Hepatocyte (in vitro differentiated cells): ENCODE data around the gene TUBE1. TPM values are rescaled to one million over a fixed set of nuclear protein-coding genes. Genes with fewer than 3 reads are reported as not detected.

Experiments used
- DNase-seq: peaks from one replicate; pipeline ENCODE4 v3.0.0-alpha.2; 2016; ENCODE audit warnings: low spot score
- H2AFZ ChIP-seq: fragments of 200-600 bp; sonication (generic); 2 replicates; pipeline ENCODE4 v1.6.0; 2016; ENCODE audit warnings: antibody characterized with exemption, mild to moderate bottlenecking
- H3K27ac ChIP-seq: fragments of 200-600 bp; sonication (generic); 2 replicates; pipeline ENCODE4 v1.5.1; 2016; ENCODE audit warnings: mild to moderate bottlenecking
- H3K27me3 ChIP-seq: fragments of 200-600 bp; sonication (generic); 2 replicates; pipeline ENCODE4 v1.6.1; 2016
- H3K36me3 ChIP-seq: fragments of 200-600 bp; sonication (generic); replicated peaks from 2 replicates; pipeline ENCODE4 v1.5.1; 2016; ENCODE audit warnings: low read depth; ENCODE audit not compliant: insufficient read depth
- H3K4me1 ChIP-seq: fragments of 200-600 bp; sonication (generic); 2 replicates; pipeline ENCODE4 v1.5.1; 2016; ENCODE audit warnings: mild to moderate bottlenecking, moderate library complexity; ENCODE audit not compliant: insufficient read depth
- H3K4me2 ChIP-seq: fragments of 200-600 bp; sonication (generic); 2 replicates; pipeline ENCODE4 v1.6.0; 2016
- H3K4me3 ChIP-seq: fragments of 200-600 bp; sonication (generic); 2 replicates; pipeline ENCODE4 v1.5.1; 2016; ENCODE audit warnings: mild to moderate bottlenecking
- H3K79me2 ChIP-seq: fragments of 200-600 bp; sonication (generic); 2 replicates; pipeline ENCODE4 v1.6.0; 2017; ENCODE audit warnings: mild to moderate bottlenecking
- H3K9me2 ChIP-seq: fragments of 200-600 bp; sonication (generic); replicated peaks from 2 replicates; pipeline ENCODE4 v1.6.0; 2017; ENCODE audit warnings: mild to moderate bottlenecking; ENCODE audit not compliant: insufficient read depth
- H3K9me3 ChIP-seq: fragments of 200-600 bp; sonication (generic); 2 replicates; pipeline ENCODE4 v1.5.1; 2016; ENCODE audit warnings: low read depth, mild to moderate bottlenecking
- H4K20me1 ChIP-seq: fragments of 200-600 bp; sonication (generic); 2 replicates; pipeline ENCODE4 v1.6.0; 2016; ENCODE audit warnings: mild to moderate bottlenecking; ENCODE audit not compliant: insufficient read depth, poor library complexity, severe bottlenecking
- CTCF ChIP-seq: fragments of 200-600 bp; sonication (generic); IDR thresholded peaks from 2 replicates; pipeline ENCODE4 v1.5.1; 2016; ENCODE audit warnings: antibody characterized with exemption, mild to moderate bottlenecking; ENCODE audit not compliant: poor library complexity
- EZH2 ChIP-seq: fragments of 200-600 bp; sonication (generic); IDR thresholded peaks from 2 replicates; pipeline ENCODE4 v1.6.1; 2016; ENCODE audit warnings: antibody characterized with exemption, mild to moderate bottlenecking, borderline replicate concordance
- EZH2phosphoT487 ChIP-seq: fragments of 200-600 bp; sonication (generic); IDR thresholded peaks from one replicate; pipeline ENCODE4 v1.6.1; 2018; ENCODE audit warnings: antibody characterized with exemption, mild to moderate bottlenecking, low read depth, moderate library complexity; ENCODE audit not compliant: unreplicated experiment, severe bottlenecking
- WGBS: methylation state at CpG from one replicate; pipeline ENCODE4 v1.1.6; 2016; ENCODE audit warnings: low lambda C conversion rate; ENCODE audit errors: missing lambda C conversion rate; 5-methylcytosine and 5-hydroxymethylcytosine counted together
- polyA plus RNA-seq: library from polyadenylated mRNA; unstranded; fragments of >200 nt; fragmentation: Nextera tagmentation; extraction: Ambion mirVana; gene quantifications from 2 replicates; pipeline ENCODE4 v1.2.1, GENCODE V29; 2016
- total RNA-seq: library from RNA; depleted of rRNA; stranded (reverse); fragments of >200 nt; gene quantifications from 2 replicates; pipeline ENCODE4 v1.2.3, GENCODE V29; 2014

TUBE1 gene
- 20.3 and 20.4 TPM in 2 replicates for total RNA-seq
- polyA plus RNA-seq = 9.1 and 14.4 TPM in 2 replicates

GRCh38 chr6:112087136-112087911, at the start of gene TUBE1, which contains the start of gene FAM229B:
Gene TUBE1, minus strand, starts transcription at chr6:112087482. Its CDS starts 48 bp downstream, at chr6:112087434.
Gene FAM229B, plus strand, starts transcription at chr6:112087591. Its CDS starts 11,693 bp downstream, at chr6:112099284.
- no peaks in the 10 kb centered on the region for H3K4me1 ChIP-seq
- WGBS = 1% methylated on average over 60 of the region's 60 CpGs

GRCh38 chr6:112130878-112131277, 43.6 kb upstream of the TUBE1 start:
- no peak for TF ChIP-seq CTCF
- no peak for TF ChIP-seq EZH2
- no peak for TF ChIP-seq EZH2phosphoT487
- H3K79me2 ChIP-seq = no peaks in the 10 kb centered on the region
- no peaks in the 10 kb centered on the region for H4K20me1 ChIP-seq
- no peaks in the 10 kb centered on the region for H3K4me1 ChIP-seq
- DNase-seq = no peak
- H3K9me3 ChIP-seq = no peaks in the 10 kb centered on the region
- H3K27me3 ChIP-seq = no peaks in the 10 kb centered on the region
- 81% methylated on average over 3 of the region's 3 CpGs for WGBS
- H3K36me3 ChIP-seq = no peaks in the 10 kb centered on the region
- H3K4me2 ChIP-seq = no peak overlapping the region
- no peaks in the 10 kb centered on the region for H3K9me2 ChIP-seq
- no peak overlapping the region for H2AFZ ChIP-seq
- H3K27ac ChIP-seq = no peak overlapping the region
- no peak overlapping the region for H3K4me3 ChIP-seq

More at GRCh38 chr6:112087136-112087911, at the start of gene TUBE1, which contains the start of gene FAM229B:
- Histone ChIP-seq H4K20me1 (no peaks in the 10 kb centered on the region), H3K9me3 (no peaks in the 10 kb centered on the region), H3K27ac (peak within 1 kb of the TSS; percentile 68), H3K4me2 (peak within 1 kb of the TSS; percentile 79), H3K9me2 (no peaks in the 10 kb centered on the region), H3K4me3 (peak within 1 kb of the TSS; percentile 73), H3K36me3 (no peaks in the 10 kb centered on the region), H2AFZ (peak within 1 kb of the TSS; percentile 86), H3K79me2 (peaks cover 4% of the 10 kb centered on the region), H3K27me3 (no peaks in the 10 kb centered on the region)
- DNase-seq = peak; percentile 97
- TF ChIP-seq EZH2 (no peak), CTCF (peak; percentile 5)

- no peaks in the 10 kb centered on the region for H3K36me3 ChIP-seq
- TF ChIP-seq EZH2phosphoT487 (no peak), CTCF (no peak), EZH2 (no peak)
- no peak overlapping the region for H2AFZ ChIP-seq
- H3K9me2 ChIP-seq = no peaks in the 10 kb centered on the region
- no peaks in the 10 kb centered on the region for H3K4me1 ChIP-seq
- 60% methylated on average over 5 of the region's 5 CpGs for WGBS
- no peak for DNase-seq
- no peaks in the 10 kb centered on the region for H3K79me2 ChIP-seq
- H4K20me1 ChIP-seq = no peaks in the 10 kb centered on the region
- H3K4me3 ChIP-seq = no peak overlapping the region
- H3K9me3 ChIP-seq = no peaks in the 10 kb centered on the region
- no peak overlapping the region for H3K27ac ChIP-seq
- H3K4me2 ChIP-seq = no peak overlapping the region
- no peaks in the 10 kb centered on the region for H3K27me3 ChIP-seq
Observed at GRCh38 chr6:112128208-112128607, 40.9 kb upstream of the TUBE1 start.
